Fibroblast of villous mesenchyme (primary cell): ENCODE data around the gene AK5. TPM values are rescaled to one million over a fixed set of nuclear protein-coding genes. Genes with fewer than 3 reads are reported as not detected.
A peak's percentile ranks its signal among the peaks of the same experiment; 100 is the strongest.

Source experiments
- DNase-seq: peaks from one replicate; pipeline ENCODE4 v3.0.0-alpha.2; 2010; ENCODE audit warnings: low read depth
- H3K4me3 ChIP-seq: 2 replicates; pipeline ENCODE4 v1.5.1; 2011; ENCODE audit warnings: low read depth, mild to moderate bottlenecking, low read length
- CTCF ChIP-seq: IDR thresholded peaks from 2 replicates; pipeline ENCODE4 v1.5.1; 2012; ENCODE audit warnings: low read depth, mild to moderate bottlenecking, low read length; ENCODE audit not compliant: insufficient read depth
- total RNA-seq: library from RNA; depleted of rRNA; stranded (reverse); fragments of >200 nt; gene quantifications from 2 replicates; pipeline ENCODE4 v1.2.3, GENCODE V29; 2012

Gene AK5
- total RNA-seq, 1 donor: 123 TPM

- TF ChIP-seq CTCF: no peak
- H3K4me3 ChIP-seq: no peak overlapping the region
- peak; percentile 71 for DNase-seq
These were observed 185.9 kb downstream of the AK5 start for GRCh38 chr1:77467741-77468140.

- no peak for DNase-seq
- TF ChIP-seq CTCF: no peak
- H3K4me3 ChIP-seq: no peak overlapping the region
These were observed 186.6 kb downstream of the AK5 start for GRCh38 chr1:77468257-77468948.

- TF ChIP-seq CTCF: no peak
- peak; percentile 42 for DNase-seq
- no peak overlapping the region for H3K4me3 ChIP-seq
These were observed 187.3 kb downstream of the AK5 start for GRCh38 chr1:77468949-77469710.

GRCh38 chr1:77471691-77472090 lies 189.9 kb downstream of the AK5 start:
- no peak overlapping the region for H3K4me3 ChIP-seq
- DNase-seq: no peak
- TF ChIP-seq CTCF: no peak

GRCh38 chr1:77473690-77474089 lies 191.9 kb downstream of the AK5 start:
- no peak for TF ChIP-seq CTCF
- H3K4me3 ChIP-seq: no peak overlapping the region
- DNase-seq: peak; percentile 65

GRCh38 chr1:77475641-77476040 lies 193.8 kb downstream of the AK5 start:
- TF ChIP-seq CTCF: no peak
- no peak for DNase-seq
- no peak overlapping the region for H3K4me3 ChIP-seq

GRCh38 chr1:77476475-77476874 lies 194.7 kb downstream of the AK5 start:
- no peak for TF ChIP-seq CTCF
- DNase-seq: no peak
- H3K4me3 ChIP-seq: no peak overlapping the region
